GM18867 (cell line): Measurements from ENCODE around the gene CABLES2.

Source experiments
- ATAC-seq: cut with Tn5 transposase; IDR thresholded peaks from one replicate; pipeline ENCODE4 v1.9.1; 2021; ENCODE audit warnings: mild to moderate bottlenecking, moderate library complexity; ENCODE audit not compliant: unreplicated experiment

CABLES2 gene

DNA sequence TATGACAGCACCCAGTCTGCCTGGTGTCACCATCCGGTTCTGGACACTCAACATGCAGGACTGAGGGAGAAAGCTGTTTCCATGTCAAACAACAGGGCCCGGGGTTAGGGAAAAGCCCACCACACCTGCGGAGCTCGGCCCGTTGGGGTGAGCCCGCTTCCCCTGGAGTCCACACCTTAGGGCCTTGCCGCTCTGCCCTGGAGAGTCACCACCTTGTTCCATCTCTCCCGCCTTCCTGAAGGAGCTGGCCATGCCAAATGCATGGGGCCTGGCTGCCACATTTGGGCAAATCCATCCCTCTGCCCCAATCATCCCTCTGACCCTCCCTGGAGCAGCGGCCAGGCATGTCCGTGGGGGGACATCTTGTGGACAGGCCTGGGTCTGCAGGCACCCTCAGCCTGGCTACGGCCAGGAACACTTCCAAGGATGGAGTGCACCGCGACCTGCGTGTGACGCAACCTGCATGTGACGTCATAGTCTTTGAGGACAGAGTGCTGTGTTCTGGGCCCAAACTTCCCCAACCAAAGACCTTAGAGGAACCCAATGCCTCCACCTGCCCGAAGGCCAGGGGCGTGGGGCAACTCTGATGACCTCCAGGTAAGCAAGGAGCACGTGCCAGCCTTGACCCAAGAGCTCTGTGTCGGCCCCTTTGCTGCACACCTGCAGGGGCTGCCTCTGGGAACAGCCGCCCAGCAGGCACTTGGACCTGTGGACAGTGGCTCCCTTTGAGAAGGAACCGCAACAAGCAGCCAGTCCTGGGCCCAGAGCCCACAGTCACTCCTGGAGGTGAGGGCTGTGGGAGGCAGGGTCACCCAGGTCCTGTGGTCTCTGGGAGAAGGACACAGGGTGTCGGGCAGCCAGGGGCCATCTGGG, 1.7 kb downstream of the CABLES2 start:
- no peak for ATAC-seq

DNA sequence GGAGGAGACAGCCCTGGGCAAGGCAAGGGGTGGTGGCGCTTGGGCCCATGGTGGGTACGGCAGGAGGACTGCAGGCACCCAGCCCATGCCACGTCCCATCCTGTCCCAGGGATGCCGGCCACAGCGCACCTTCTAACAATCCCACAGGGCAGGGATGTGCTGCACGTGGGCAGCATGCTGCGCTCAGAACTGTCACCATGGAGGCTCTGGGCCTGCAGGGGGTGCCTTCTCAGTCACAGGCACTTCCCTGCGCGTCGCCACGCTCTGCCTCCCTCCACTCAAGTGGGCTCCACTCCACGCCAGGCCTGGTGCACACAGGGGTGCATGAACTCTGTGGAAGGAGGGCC, 2.4 kb downstream of the CABLES2 start:
- ATAC-seq: no peak

DNA sequence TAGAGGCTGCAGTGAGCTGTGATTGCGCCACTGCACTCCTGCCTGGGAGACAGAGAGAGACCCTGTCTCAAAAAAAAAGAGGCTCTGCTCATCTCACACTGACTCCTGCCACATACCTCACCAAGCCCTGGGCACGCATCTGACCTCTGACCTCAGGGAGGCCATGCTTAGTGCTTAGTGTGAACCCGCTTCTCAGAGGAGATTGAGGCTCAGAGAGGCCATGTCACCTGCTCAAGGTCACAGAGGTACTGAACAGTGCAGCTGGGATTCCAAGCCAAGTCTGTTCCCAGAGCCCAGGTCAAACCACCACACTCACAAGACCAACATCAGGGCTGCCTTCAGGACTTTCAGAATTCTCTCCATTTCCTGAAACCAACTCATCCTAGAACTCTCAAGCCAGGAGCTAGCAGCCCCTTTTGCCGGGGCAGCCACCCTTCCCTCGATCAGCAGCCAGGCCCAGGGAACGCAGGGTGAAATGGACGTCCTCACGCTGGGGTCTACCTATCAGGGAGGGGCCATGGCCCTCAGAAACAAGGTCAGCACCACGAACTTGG, 2.9 kb downstream of the CABLES2 start:
- no peak for ATAC-seq

DNA sequence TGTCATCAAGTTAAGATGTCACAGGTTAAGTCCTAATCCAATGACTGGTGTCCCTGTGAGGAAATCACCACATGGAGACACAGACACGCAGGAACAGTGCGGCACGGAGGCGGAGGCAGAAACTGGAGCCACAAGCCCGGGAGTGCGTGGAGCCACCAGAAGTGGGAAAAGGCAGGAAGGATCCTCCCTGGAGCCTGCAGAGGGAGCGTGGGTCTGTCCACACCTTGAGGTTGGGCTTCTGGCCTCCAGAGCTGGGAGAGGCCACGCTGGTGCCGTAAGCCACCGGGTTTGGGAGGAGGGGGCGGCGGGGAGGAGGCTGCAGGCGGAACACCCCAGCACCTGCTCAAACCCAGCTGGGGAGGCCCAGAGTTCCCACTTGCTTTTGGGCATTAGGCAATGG, 3.8 kb downstream of the CABLES2 start:
- ATAC-seq: no peak

DNA sequence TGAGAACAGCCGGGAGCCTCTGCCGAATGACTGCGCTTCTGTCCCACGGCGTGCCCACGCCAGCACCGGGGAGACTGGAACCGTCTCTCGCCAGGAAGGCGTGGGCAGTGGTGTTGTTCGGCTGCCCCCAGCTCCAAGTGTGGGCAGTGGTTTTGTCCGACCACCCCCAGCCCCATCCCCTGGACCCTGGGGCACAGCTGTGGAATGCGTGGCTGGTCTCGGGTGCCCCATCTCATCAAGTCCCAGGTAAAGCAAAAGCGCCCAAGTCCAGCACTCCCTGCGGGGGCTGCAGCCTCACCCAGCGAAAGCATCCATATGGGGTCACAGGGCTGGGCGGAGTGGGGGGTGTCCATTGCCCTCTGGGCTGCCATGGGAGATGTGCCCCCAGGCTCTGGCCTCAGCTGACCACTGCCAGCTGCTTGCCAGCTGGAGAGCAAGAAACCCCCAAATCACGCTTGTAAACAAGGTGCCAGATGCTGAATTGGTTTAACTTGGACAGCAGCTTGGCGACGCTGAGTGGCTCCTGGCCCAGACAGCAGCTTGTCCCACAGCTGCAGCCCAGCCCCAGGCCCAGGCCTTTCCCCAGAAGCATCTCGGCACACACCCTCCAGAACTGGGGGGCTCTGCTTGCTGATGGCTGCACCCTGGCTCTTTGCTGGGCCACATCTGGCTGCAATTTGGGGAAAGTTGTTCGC, 4.5 kb downstream of the CABLES2 start:
- ATAC-seq: no peak

DNA sequence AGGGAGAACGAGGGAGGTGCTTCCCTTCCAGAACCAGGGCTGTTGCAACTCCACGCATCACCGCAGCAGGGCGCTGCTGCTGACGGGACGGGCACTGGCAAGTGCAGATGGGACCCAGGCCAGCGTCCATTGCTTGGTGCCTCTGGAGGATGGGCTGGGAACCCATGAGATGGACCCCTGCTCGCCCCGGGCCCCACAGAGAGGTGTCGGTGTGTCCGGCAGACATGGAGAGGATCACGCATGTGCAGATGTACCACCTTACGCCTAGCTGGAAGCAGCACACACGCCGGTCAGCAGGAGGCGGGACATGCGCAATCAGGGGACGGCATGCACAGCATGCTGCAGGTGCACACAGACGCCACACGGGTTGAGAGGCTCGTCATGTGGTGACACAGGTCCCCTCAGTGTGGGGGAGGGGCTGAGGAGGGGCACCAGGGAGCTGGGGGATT, 5.7 kb downstream of the CABLES2 start:
- ATAC-seq: no peak

- ATAC-seq: no peak
These were observed 6.5 kb downstream of the CABLES2 start for GRCh38 chr20:62400541-62400940.

- ATAC-seq: no peak
These were observed 7.1 kb downstream of the CABLES2 start for GRCh38 chr20:62400021-62400420.

DNA sequence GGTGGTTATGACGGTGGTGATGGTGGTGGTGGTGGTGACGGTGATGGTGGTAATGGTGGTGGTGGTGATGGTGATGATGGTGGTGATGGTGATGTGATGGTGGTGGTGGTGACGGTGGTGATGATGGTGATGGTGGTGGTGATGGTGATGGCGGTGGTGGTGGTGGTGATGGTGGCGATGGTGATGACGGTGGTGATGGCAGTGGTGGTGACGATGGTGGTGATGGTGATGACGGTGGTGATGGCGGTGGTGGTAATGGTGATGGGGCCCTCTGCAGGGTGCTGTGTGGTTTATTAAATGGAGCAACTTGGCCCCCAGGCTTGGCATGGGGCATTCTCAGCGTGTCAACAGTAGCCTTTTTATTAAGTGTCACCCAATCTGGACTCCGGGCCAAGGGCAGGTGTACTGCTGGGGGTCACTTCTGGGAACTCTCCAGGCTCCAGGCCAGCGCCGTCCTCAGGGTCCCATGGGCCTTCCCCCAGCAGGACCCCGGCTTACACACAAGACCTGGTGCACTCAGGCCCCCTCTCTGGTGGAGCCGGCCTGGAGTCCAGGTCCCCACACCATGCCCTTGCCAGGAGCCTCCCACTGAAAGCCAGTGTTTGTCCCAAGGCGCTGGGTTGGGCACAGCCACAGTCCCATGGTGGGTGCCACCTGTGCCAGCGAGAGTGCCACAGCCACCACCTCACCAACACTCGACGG, 8.8 kb downstream of the CABLES2 start:
- ATAC-seq: no peak

GRCh38 chr20:62396367-62397239, 10.5 kb downstream of the CABLES2 start:
- ATAC-seq: no peak

DNA sequence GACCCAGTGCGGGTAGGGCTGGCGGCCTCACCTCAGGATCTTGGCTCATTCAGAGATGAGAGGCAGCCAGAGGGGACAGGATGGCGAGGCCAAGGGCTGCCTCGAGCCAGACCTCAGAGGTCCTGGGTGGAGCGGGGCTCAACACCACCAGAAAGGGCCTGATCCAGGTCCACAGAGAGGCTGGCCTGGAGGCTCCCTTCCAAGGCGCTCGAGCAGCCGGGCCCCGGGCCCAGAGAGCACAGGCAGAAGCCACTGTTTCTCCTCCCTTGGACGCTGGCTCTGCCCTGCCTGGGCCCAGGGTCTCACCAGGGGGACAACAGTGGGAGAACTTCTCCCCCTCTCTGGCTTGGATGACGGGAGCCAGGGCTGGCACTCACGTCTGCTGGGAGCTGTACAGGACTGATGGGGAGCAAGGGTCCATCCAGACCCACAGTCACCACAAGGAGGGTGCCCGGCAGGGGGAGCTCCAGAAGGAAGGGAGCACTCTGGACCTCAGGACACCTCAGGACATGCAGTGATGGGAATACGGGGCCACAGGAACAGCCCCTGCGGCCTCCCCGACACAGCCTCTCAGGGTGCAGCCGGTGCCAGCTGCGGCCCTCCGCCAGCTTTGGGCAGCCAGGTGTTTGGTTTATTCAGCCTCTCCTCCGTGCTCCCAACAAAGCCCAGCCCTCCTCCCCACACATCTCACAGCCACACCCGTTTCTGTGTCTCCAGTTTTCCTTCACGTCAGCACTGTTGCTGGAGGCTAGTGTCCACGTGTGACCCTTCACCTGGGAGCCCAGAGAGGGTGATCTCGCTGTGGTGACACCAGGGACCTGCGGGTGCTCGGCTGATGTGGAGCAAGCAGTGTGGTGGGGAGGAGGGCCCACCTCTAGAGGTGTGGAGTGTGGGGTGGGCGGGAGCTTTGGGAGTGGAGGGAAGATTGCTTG, 11.5 kb downstream of the CABLES2 start:
- no peak for ATAC-seq

DNA sequence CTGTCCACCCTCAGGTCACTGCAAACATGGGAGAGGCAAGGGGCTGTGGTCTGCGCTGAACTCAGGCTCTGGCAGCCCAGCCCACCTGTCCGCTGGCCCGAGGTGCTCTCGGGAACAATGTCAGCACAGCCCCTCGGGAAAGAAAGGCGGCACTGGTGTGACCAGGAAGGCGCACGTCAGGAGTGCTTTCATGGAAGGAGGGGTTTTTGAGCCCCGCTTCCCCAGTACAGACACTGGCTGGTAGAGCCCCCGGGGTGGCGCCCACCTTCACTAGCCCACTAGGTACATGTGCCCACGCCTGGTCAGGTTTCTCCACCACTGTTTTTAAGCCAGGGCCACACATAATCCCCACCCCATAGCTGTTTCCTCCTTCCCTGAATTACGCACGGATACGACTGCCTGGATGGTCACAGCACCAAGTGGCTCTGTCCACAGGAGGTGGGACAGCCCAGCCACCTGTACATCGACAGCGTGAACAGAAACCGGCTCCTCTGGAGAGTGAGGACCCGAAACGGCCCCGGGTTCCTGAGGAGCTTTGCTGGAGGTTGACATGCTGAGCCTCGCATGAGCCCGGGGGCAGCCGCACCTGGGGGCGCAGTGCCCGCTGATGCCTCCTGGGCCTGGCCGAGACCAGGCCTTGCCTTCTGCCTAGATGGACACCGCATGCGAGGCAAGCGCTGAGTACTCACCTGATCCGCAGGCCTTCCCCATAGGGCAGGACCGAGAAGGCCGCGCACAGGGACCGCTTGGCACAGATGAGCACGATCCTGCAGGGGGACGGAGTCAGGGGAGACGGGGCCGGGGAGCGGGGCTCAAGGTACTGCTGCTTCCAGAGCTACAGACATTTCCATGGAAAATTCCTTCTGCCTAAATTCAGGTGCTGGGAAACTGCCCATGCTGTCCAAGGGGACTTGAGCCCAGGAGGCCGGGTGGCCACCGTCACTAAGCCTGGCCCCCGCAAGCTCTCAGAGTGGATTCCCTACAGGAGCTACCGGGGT, 12.5 kb downstream of the CABLES2 start:
- ATAC-seq: no peak

DNA sequence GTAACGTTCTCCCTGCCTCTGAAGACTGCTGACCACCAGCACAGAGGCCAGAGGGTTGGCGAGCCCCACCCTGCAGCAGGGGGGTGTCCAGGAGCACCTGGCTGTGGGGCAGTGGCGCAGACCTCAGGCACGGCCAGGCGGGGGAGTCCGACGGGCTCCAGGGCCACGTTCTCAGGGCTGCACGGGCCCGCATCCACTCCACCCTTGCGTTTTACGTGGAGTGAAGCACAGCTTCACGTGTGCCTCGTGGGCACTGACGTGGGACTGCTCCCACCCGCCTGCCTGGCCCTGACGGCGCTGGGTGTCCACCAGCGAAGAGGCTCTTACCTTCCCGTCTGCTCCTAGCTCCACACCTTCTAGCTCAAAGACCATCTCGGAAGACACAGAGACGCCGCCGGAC, 13.3 kb downstream of the CABLES2 start:
- no peak for ATAC-seq

GRCh38 chr20:62393335-62393665, 13.8 kb downstream of the CABLES2 start:
- no peak for ATAC-seq

- ATAC-seq: no peak
These were observed 14.3 kb downstream of the CABLES2 start for GRCh38 chr20:62392621-62393334.

- no peak for ATAC-seq
These were observed 15.0 kb downstream of the CABLES2 start for GRCh38 chr20:62392077-62392418.

- ATAC-seq: no peak
These were observed 15.7 kb downstream of the CABLES2 start for GRCh38 chr20:62391165-62392076.
